ENCODE results near the gene ITPKB.

The ITPKB gene

DNA sequence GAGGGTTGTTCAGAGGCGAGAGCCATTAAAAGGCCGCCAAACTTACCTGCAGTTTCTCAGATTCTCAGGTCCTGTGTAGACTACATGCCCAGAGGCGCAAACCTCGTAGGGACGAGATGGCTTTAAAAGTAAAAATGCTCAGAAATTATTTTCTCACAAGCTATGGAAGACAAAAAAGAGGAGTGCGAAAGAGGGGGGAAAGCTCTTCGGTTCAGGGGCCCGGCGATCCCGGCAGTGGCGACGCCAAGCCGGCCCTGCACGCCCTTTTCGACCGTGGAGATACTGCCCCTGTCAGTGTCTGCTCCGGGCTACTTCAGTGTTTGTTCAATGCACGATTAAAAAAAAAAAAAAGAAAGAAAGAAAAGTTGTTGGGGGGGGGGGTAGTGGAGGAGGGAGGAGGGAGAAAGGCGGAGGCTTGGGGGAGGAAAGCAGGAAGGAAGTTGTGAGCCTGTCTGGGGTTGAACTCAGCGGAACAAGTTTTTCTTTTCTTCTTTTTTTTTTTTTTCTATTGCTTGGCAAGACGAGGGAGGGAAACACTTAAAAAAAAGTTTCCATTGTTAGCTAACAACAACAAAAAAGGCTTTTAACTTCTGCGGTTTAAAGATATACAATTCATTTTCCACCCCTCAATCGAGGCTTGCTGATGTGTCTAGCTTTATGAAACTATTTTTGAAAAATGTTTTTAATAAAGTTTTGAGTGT, at the start of gene ITPKB:
TSS of gene ITPKB (minus strand) at position 288 of the 701 bp plus-strand sequence. CDS start 1,824 bp downstream, outside the sequence.
- TF ChIP-seq MYC (IDR thresholded peaks at IDR 0.05; ENCODE audit: low read depth, low read length) (no peak; the same call in 1 of the 2 replicates), POLR2A (IDR thresholded peaks at IDR 0.05; ENCODE audit: extremely low read depth, insufficient read length) (peak; percentile 34)
- H3K4me3 ChIP-seq (ENCODE audit: low read depth, low read length), result peak within 1 kb of the TSS; percentile 86
- DNase-seq (ENCODE audit: low read depth), result peak; percentile 84

DNA sequence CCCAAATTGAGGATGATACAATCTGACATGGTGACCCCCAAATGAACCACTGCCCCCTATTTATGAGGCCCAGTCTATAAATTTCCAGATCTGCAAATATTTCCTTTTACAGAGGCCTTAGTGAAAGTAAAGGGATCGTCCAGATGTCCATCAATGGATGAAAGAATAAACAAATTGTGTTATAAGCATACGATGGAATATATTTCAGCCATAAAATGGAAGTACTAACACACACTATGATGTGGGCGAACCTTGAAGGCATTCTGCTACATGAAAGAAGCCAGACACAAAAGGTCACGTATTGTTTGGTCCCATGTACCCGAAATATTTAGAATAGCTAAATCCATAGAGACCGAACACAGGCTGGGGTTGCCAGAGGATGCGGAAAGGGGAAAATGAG, 48.6 kb upstream of the ITPKB start:
- DNase-seq (ENCODE audit: low read depth), result no peak
- TF ChIP-seq, protein P1, sequence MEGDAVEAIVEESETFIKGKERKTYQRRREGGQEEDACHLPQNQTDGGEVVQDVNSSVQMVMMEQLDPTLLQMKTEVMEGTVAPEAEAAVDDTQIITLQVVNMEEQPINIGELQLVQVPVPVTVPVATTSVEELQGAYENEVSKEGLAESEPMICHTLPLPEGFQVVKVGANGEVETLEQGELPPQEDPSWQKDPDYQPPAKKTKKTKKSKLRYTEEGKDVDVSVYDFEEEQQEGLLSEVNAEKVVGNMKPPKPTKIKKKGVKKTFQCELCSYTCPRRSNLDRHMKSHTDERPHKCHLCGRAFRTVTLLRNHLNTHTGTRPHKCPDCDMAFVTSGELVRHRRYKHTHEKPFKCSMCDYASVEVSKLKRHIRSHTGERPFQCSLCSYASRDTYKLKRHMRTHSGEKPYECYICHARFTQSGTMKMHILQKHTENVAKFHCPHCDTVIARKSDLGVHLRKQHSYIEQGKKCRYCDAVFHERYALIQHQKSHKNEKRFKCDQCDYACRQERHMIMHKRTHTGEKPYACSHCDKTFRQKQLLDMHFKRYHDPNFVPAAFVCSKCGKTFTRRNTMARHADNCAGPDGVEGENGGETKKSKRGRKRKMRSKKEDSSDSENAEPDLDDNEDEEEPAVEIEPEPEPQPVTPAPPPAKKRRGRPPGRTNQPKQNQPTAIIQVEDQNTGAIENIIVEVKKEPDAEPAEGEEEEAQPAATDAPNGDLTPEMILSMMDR (IDR thresholded peaks at IDR 0.05; ENCODE audit: low read depth, low read length), result no peak
- TF ChIP-seq POLR2A (IDR thresholded peaks at IDR 0.05; ENCODE audit: extremely low read depth, insufficient read length) (no peak), MYC (IDR thresholded peaks at IDR 0.05; ENCODE audit: low read depth, low read length) (no peak)
- TF ChIP-seq, protein P2, sequence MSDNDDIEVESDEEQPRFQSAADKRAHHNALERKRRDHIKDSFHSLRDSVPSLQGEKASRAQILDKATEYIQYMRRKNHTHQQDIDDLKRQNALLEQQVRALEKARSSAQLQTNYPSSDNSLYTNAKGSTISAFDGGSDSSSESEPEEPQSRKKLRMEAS (IDR thresholded peaks at IDR 0.05; ENCODE audit: low read depth, low read length), result no peak
- H3K4me3 ChIP-seq (ENCODE audit: low read depth, low read length), result no peak overlapping the region

DNA sequence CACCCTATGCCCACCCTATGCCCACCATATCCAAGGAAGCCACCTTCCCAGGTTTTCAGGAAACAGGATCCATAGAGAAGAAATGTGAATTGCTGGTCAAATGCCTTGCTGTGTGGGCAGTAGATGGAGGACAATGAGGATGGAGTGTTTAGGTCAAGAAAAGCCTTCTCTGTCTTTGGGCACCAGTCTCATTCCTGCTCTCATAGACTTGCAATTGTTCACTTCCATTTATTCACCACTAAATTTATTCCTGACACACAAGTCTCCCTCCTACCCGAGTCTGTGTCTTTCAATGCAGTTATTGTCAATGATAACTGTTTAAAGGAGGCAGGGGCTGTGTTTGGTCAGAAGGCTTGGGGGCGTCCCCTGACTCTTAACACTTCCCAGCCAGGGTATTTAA, 48.0 kb upstream of the ITPKB start:
- H3K4me3 ChIP-seq (ENCODE audit: low read depth, low read length), result no peak overlapping the region
- DNase-seq (ENCODE audit: low read depth), result no peak
- TF ChIP-seq POLR2A (IDR thresholded peaks at IDR 0.05; ENCODE audit: extremely low read depth, insufficient read length) (no peak), MYC (IDR thresholded peaks at IDR 0.05; ENCODE audit: low read depth, low read length) (no peak)
- TF ChIP-seq, protein P2 (IDR thresholded peaks at IDR 0.05; ENCODE audit: low read depth, low read length), result no peak
- TF ChIP-seq, protein P1 (IDR thresholded peaks at IDR 0.05; ENCODE audit: low read depth, low read length), result no peak

DNA sequence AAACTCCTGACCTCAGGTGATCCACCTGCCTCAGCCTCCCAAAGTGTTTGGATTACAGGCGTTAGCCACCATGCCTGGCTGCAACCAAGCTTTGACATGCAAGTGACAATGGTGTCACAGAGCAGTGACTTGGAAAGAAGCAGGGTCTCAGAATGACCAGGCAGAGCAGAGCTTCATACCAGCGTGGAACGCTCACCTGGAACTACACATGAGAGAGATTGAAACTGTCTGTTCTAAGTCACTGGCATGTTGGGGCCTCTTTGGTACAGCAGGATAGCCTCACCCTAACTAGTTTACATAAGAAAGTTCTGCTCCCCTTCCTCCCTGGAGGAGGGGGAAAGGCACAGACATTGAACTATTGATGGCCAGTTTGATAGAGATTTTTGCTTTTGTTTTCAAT, 47.5 kb upstream of the ITPKB start:
- H3K4me3 ChIP-seq (ENCODE audit: low read depth, low read length), result no peak overlapping the region
- no peak for DNase-seq (ENCODE audit: low read depth)
- TF ChIP-seq POLR2A (IDR thresholded peaks at IDR 0.05; ENCODE audit: extremely low read depth, insufficient read length) (no peak), MYC (IDR thresholded peaks at IDR 0.05; ENCODE audit: low read depth, low read length) (no peak)

DNA sequence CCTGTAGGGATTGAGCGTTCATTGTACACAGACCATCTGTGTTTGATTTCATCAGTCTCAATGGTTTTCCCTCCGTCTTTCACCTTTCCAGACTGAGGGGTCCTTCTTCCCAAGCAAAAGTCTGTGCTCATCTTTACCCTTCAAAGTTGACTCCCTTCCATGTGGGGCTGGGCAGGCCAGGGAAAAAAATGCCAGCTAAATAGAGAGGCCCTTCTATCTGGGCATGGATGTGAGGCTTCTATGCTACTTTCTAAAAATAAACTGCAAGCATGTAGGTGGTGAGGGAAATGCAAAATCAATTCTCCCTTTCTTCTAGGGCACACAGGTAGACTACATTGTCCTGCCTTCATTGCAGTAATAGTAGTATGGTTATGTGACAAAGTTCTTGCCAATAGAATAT, 46.7 kb upstream of the ITPKB start:
- TF ChIP-seq POLR2A (IDR thresholded peaks at IDR 0.05; ENCODE audit: extremely low read depth, insufficient read length), result no peak
- TF ChIP-seq, protein P2 (IDR thresholded peaks at IDR 0.05; ENCODE audit: low read depth, low read length), result no peak
- TF ChIP-seq, protein P1 (IDR thresholded peaks at IDR 0.05; ENCODE audit: low read depth, low read length), result no peak
- TF ChIP-seq MYC (IDR thresholded peaks at IDR 0.05; ENCODE audit: low read depth, low read length), result no peak
- DNase-seq (ENCODE audit: low read depth), result no peak
- H3K4me3 ChIP-seq (ENCODE audit: low read depth, low read length), result no peak overlapping the region

DNA sequence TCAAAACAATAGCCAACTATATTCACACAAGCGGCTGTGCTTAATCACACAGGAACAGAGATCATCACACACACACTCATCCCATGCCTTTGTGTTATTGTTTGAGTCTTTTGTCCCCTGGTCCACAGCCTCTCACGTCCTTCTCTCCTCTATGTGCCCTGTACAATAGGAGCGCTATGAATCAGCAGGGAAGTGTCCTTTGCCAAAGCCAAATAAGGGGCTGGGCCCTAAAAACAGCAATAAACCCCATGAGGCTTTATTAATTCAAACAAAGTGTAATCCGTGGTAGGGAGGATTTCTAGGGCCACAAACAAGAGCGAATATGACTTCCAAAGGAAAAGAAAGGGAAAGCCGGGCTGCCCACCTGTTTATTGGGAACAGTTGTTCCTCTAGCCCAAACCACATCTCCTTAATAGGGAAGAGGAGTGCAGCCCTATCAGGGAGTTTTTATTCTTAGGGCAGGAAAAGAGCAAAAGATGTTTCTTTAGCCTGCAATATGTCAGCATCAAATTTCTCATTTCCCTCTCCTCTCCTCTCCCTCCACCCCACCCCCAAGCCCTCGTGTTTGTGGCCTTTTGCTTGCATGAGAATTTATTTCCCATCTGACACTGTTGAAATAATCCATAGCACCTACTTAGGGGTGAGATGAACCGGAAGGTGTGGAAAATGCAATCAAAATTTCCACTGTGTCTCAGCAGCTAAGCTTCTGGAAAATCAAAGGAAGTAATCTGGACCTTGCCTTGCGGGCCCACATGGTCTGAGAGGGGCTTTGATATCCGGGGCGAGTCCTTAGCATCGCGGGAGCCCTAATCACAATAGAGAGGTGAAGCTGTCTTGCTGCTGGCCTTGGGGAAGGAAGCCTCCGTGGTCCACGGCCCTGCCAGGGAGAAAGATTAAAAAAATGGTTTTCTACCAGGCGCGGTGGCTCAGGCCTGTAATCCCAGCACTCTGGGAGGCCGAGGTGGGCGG, 45.3 kb upstream of the ITPKB start:
- no peak for TF ChIP-seq POLR2A (IDR thresholded peaks at IDR 0.05; ENCODE audit: extremely low read depth, insufficient read length)
- TF ChIP-seq, protein P2 (IDR thresholded peaks at IDR 0.05; ENCODE audit: low read depth, low read length), result no peak
- no peak overlapping the region for H3K4me3 ChIP-seq (ENCODE audit: low read depth, low read length)
- DNase-seq (ENCODE audit: low read depth), result no peak
